ENCODE results near the gene SCP2.
"Not testable (repeated sequence)": the region's sequence is repeated elsewhere in the genome, so short reads cannot be mapped to it uniquely, and the experiment has no call there.

SCP2 gene

DNA sequence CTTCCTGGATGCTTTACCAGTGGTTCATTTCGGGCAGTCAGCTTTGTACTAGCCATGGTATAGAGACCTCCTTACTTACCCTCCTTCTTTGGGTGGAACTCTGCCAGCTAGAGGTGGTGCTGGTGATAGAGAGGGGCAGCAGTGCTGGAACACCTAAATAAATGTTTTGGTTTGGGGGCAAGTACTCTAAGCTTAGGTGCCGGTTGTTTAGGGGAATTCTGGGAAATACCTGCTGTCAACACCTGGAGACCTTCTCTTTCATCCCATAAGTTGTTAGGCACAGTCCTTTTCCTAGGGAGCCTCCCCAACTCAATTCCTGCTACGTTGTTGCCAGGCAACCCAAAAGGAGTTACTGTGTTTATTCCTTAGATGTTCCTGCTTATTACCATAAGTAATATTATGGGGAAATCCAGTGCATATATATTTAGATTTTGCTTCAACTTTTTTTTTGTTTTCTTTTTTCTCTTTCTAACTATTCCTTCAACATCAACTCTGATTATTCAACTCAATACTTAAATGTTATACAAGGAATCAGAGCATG lies 16.9 kb downstream of the SCP2 start:
- Histone ChIP-seq H3K27me3 (ENCODE audit: insufficient read depth, poor library complexity, severe bottlenecking) (no peaks in the 10 kb centered on the region), H3K27ac (replicated peaks) (no peak overlapping the region), H3K4me3 (replicated peaks; ENCODE audit: insufficient read depth, low read length) (no peak overlapping the region)
- no peak for TF ChIP-seq CTCF (IDR thresholded peaks at IDR 0.05; ENCODE audit: insufficient read depth, low read length)
- no peak for DNase-seq (ENCODE audit: low read depth in 1 of 2, low spot score in 1 of 2)

DNA sequence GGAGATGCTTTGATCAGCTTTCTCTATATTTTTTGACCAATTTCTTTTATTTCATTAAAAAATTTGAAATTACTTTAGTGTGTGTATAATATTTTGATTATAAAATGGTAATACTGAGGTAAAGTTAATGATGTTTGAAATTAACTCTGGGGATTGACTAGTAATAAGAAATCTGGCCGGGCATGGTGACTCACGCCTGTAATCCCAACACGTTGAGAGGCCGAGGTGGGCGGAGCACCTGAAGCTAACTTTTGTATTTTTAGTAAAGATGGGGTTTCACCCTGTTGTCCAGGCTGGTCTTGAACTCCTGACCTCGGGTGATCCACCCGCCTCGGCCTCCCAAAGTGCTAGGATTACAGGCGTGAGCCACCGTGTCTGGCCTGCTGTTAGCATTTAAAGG lies 17.5 kb downstream of the SCP2 start:
- TF ChIP-seq REST (IDR thresholded peaks at IDR 0.05; ENCODE audit: insufficient replicate concordance, low read depth) = no peak
- no peak for TF ChIP-seq GABPA (IDR thresholded peaks at IDR 0.05; ENCODE audit: low read depth)
- TF ChIP-seq POLR2AphosphoS5 (IDR thresholded peaks at IDR 0.05; ENCODE audit: low read depth) = no peak
- no peak for TF ChIP-seq SPI1 (IDR thresholded peaks at IDR 0.05; ENCODE audit: borderline replicate concordance, low read depth)
- Histone ChIP-seq H3K27ac (replicated peaks) (no peak overlapping the region), H3K4me3 (replicated peaks; ENCODE audit: insufficient read depth, low read length) (no peak overlapping the region), H3K27me3 (ENCODE audit: insufficient read depth, poor library complexity, severe bottlenecking) (no peaks in the 10 kb centered on the region)
- DNase-seq (ENCODE audit: low read depth in 1 of 2, low spot score in 1 of 2) = no peak

- Histone ChIP-seq H3K4me3 (replicated peaks; ENCODE audit: insufficient read depth, low read length) (no peak overlapping the region), H3K27me3 (ENCODE audit: insufficient read depth, poor library complexity, severe bottlenecking) (no peaks in the 10 kb centered on the region), H3K27ac (replicated peaks) (no peak overlapping the region)
- TF ChIP-seq GABPA (IDR thresholded peaks at IDR 0.05; ENCODE audit: low read depth) (no peak), REST (IDR thresholded peaks at IDR 0.05; ENCODE audit: insufficient replicate concordance, low read depth) (no peak), SPI1 (IDR thresholded peaks at IDR 0.05; ENCODE audit: borderline replicate concordance, low read depth) (no peak), POLR2AphosphoS5 (IDR thresholded peaks at IDR 0.05; ENCODE audit: low read depth) (no peak), CTCF (IDR thresholded peaks at IDR 0.05; ENCODE audit: insufficient read depth, low read length) (no peak)
- DNase-seq (ENCODE audit: low read depth in 1 of 2, low spot score in 1 of 2) = peak in 1 of 2 experiments; percentile 7
Measured at GRCh38 chr1:52947490-52947889, 20.4 kb downstream of the SCP2 start.

DNA sequence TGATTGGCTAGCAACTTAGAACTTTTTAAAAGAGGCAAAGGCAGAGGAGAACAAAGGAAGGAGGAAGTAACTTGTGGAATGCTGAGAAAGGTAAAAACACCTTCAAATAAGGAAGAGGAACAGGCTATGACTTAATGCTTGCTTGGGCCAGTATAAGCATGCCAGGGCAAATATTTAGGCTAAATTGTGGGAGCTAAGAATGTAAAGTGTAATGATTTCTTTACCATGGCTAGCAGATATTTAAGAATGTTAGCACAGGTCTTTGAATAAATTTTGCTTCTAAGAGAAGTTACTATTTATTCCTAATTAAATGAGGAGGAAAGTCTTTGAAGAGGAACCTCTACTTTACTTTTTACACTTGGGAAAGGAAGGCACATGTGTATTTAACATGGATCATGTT lies 22.5 kb downstream of the SCP2 start:
- H3K27me3 ChIP-seq (ENCODE audit: insufficient read depth, poor library complexity, severe bottlenecking); H3K27ac ChIP-seq (replicated peaks); DNase-seq (ENCODE audit: low read depth in 1 of 2, low spot score in 1 of 2); H3K4me3 ChIP-seq (replicated peaks; ENCODE audit: insufficient read depth, low read length): not testable (repeated sequence)

- TF ChIP-seq GABPA (IDR thresholded peaks at IDR 0.05; ENCODE audit: low read depth) (no peak), POLR2AphosphoS5 (IDR thresholded peaks at IDR 0.05; ENCODE audit: low read depth) (no peak), CTCF (IDR thresholded peaks at IDR 0.05; ENCODE audit: insufficient read depth, low read length) (no peak), SPI1 (IDR thresholded peaks at IDR 0.05; ENCODE audit: borderline replicate concordance, low read depth) (no peak), REST (IDR thresholded peaks at IDR 0.05; ENCODE audit: insufficient replicate concordance, low read depth) (no peak)
- Histone ChIP-seq H3K4me3 (replicated peaks; ENCODE audit: insufficient read depth, low read length) (no peak overlapping the region), H3K27ac (replicated peaks) (no peak overlapping the region), H3K27me3 (ENCODE audit: insufficient read depth, poor library complexity, severe bottlenecking) (no peaks in the 10 kb centered on the region)
- DNase-seq (ENCODE audit: low read depth in 1 of 2, low spot score in 1 of 2) = no peak
Measured at GRCh38 chr1:52952112-52952511, 25.0 kb downstream of the SCP2 start.

Measured in HL-60 (cell line).